Measurements from ENCODE around the gene SH3BP1. TPM values are rescaled to one million over a fixed set of nuclear protein-coding genes. Genes with fewer than 3 reads are reported as not detected.

The SH3BP1 gene
- total and polyA plus RNA-seq, 9 of the 15 experiments (the other 6 are each of a cell fraction or from before 2014, with no cell fraction given): 0.10 to 36.2 (median 10.4) TPM

DNA sequence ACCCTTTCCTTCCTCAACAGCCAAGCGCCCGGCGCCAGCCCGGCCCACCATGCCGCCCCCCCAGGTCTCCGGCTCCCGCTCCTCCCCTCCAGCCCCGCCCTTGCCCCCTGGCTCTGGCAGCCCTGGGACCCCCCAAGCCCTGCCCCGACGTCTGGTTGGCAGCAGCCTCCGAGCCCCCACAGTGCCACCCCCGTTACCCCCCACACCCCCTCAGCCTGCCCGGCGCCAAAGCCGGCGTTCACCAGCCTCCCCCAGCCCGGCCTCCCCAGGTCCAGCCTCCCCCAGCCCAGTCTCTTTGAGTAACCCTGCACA, 15.7 kb downstream of the SH3BP1 start:
- in situ Hi-C loops (cut with MboI) (no loop called here), intact Hi-C loops (cut with micrococcal nuclease) (no loop called here)
- Histone ChIP-seq H3K27me3 (ENCODE audit: control insufficient read depth in 2 of 2, insufficient read depth in 2 of 2, low read length in 2 of 2) (no peaks in the 10 kb centered on the region), H3K27ac (ENCODE audit: extremely low read depth, low read depth, low read length) (no peak overlapping the region), H3K79me2 (ENCODE audit: control insufficient read depth, insufficient read depth, low read length) (peaks cover 17% of the 10 kb centered on the region), H3K4me2 (ENCODE audit: insufficient read depth, low read length) (no peak overlapping the region), H4K20me1 (replicated peaks; ENCODE audit: control insufficient read depth, insufficient read depth, low read length) (peaks cover 3% of the 10 kb centered on the region), H3K4me3 (no peak overlapping the region), H3K9ac (ENCODE audit: insufficient read depth in 1 of 2, low read depth in 2 of 2, low read length in 2 of 2) (no peak overlapping the region; a peak in 1 of 4 replicates), H3K9me1 (ENCODE audit: control insufficient read depth, insufficient read depth, low read length) (peaks cover 2% of the 10 kb centered on the region), H3K36me3 (ENCODE audit: control insufficient read depth, insufficient read depth, low read length) (peaks cover 27% of the 10 kb centered on the region; the same call in 2 of the 3 replicates), H3K4me1 (replicated peaks in 1 of 2; ENCODE audit: control insufficient read depth in 2 of 2, insufficient read depth in 2 of 2, low read length in 2 of 2) (peaks cover 6 to 13% of the 10 kb centered on the region in 2 experiments), H3K9me3 (replicated peaks; ENCODE audit: control insufficient read depth, insufficient read depth, low read depth, low read length) (no peaks in the 10 kb centered on the region), H2AFZ (ENCODE audit: low read depth, low read length) (no peak overlapping the region)
- no TSS peak for BruUV-seq (replicated peaks)
- DNase-seq (ENCODE audit: extremely low read depth in 1 of 4, low spot score in 3 of 4) (no peak), ATAC-seq (no peak), FAIRE-seq (no peak)
- POLR2A ChIA-PET: interaction anchor here (0.9 kb wide), 1 partner anchor 18 kb away, joined by 3 read pairs; no protein-coding TSS in a partner anchor
- CTCF ChIA-PET (ENCODE audit: low intra/inter-chr PET ratio): no interaction called here
- WGBS (ENCODE audit: insufficient coverage, low coverage, missing lambda C conversion rate): 93% methylated on average over 3 of the region's 17 CpGs
- TF ChIP-seq HNRNPH1 (optimal IDR thresholded peaks at IDR 0.05; ENCODE audit: low read depth, low read length) (no peak), CHD2 (IDR thresholded peaks at IDR 0.05; ENCODE audit: low read depth, low read length) (no peak), LARP7 (IDR thresholded peaks at IDR 0.05) (no peak), ZNF583 (CRISPR knock-in tag; IDR thresholded peaks at IDR 0.05) (no peak), ETV6 (IDR thresholded peaks at IDR 0.05; ENCODE audit: borderline replicate concordance in 1 of 2, low read depth in 2 of 2, low read length in 1 of 2) (no peak), ETV6 (CRISPR knock-in tag; IDR thresholded peaks at IDR 0.05; ENCODE audit: borderline replicate concordance) (no peak), ZNF175 (CRISPR knock-in tag; IDR thresholded peaks at IDR 0.05; ENCODE audit: low read depth) (no peak), ZNF347 (CRISPR knock-in tag; IDR thresholded peaks at IDR 0.05; ENCODE audit: low read depth) (no peak)
- TF ChIP-seq, protein P1, sequence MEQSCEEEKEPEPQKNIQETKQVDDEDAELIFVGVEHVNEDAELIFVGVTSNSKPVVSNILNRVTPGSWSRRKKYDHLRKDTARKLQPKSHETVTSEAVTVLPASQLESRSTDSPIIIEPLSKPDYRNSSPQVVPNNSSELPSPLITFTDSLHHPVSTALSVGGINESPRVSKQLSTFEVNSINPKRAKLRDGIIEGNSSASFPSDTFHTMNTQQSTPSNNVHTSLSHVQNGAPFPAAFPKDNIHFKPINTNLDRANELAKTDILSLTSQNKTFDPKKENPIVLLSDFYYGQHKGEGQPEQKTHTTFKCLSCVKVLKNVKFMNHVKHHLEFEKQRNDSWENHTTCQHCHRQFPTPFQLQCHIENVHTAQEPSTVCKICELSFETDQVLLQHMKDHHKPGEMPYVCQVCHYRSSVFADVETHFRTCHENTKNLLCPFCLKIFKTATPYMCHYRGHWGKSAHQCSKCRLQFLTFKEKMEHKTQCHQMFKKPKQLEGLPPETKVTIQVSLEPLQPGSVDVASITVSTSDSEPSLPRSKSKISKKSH (CRISPR knock-in tag; IDR thresholded peaks at IDR 0.05): no peak
